HepG2 (cell line): ENCODE measurements around the gene PRSS48. TPM values are rescaled to one million over a fixed set of nuclear protein-coding genes. Genes with fewer than 3 reads are reported as not detected.

ENCODE experiments used
- ARNT ChIP-seq: fragments of 450-650 bp; IDR thresholded peaks from 2 replicates; pipeline ENCODE4 v1.6.1; 2017
- DNMT3B ChIP-seq: conservative IDR thresholded peaks from 2 replicates; pipeline ENCODE4 v1.6.1; 2016; ENCODE audit warnings: missing biosample characterization, control low read depth
- FLYWCH1 ChIP-seq: sonication (generic); formaldehyde crosslinking; IDR thresholded peaks from 2 replicates; pipeline ENCODE4 v1.8.1; 2023; ENCODE audit warnings: mild to moderate bottlenecking, missing genetic modification reagents
- MAFG ChIP-seq: sonication (generic); formaldehyde crosslinking; IDR thresholded peaks from 2 replicates; pipeline ENCODE4 v1.5.1; 2020; ENCODE audit warnings: mild to moderate bottlenecking, missing genetic modification reagents
- MED8 ChIP-seq: sonication (generic); formaldehyde crosslinking; IDR thresholded peaks from 2 replicates; pipeline ENCODE4 v1.8.1; 2023; ENCODE audit warnings: mild to moderate bottlenecking, missing genetic modification reagents; ENCODE audit not compliant: insufficient replicate concordance
- RFX3 ChIP-seq: IDR thresholded peaks from 2 replicates; pipeline ENCODE4 v1.6.1; 2016; ENCODE audit warnings: missing biosample characterization, missing genetic modification reagents
- SP2 ChIP-seq: sonication (generic); formaldehyde crosslinking; IDR thresholded peaks from 2 replicates; pipeline ENCODE4 v1.5.1; 2020; ENCODE audit warnings: mild to moderate bottlenecking, missing genetic modification reagents
- TMF1 ChIP-seq: sonication (generic); formaldehyde crosslinking; IDR thresholded peaks from 2 replicates; pipeline ENCODE4 v1.8.1; 2022; ENCODE audit warnings: low read depth, missing genetic modification reagents
- TOPORS ChIP-seq: sonication (generic); formaldehyde crosslinking; IDR thresholded peaks from 2 replicates; pipeline ENCODE4 v1.8.0; 2023; ENCODE audit warnings: mild to moderate bottlenecking, missing genetic modification reagents
- ZNF501 ChIP-seq: sonication (generic); formaldehyde crosslinking; IDR thresholded peaks from 2 replicates; pipeline ENCODE4 v1.5.1; 2020; ENCODE audit warnings: mild to moderate bottlenecking, moderate library complexity, missing genetic modification reagents
- ZNF563 ChIP-seq: sonication (generic); formaldehyde crosslinking; IDR thresholded peaks from 2 replicates; pipeline ENCODE4 v1.8.0; 2022; ENCODE audit warnings: mild to moderate bottlenecking, moderate library complexity, missing genetic modification reagents
- ZNF660 ChIP-seq: sonication (generic); formaldehyde crosslinking; IDR thresholded peaks from 2 replicates; pipeline ENCODE4 v1.5.1; 2020; ENCODE audit warnings: mild to moderate bottlenecking, low read depth, missing genetic modification reagents, borderline replicate concordance
- ZNF775 ChIP-seq: sonication (generic); formaldehyde crosslinking; IDR thresholded peaks from 2 replicates; pipeline ENCODE4 v1.4.0; 2020; ENCODE audit warnings: missing genetic modification reagents, mild to moderate bottlenecking, moderate library complexity, borderline replicate concordance
- ZNF879 ChIP-seq: sonication (generic); formaldehyde crosslinking; IDR thresholded peaks from 2 replicates; pipeline ENCODE4 v1.8.1; 2023; ENCODE audit warnings: missing genetic modification reagents
- polyA plus RNA-seq, 8 experiments: library from polyadenylated mRNA; depleted of rRNA in 3 of 8; stranded (reverse) in 7 of 8; unstranded in 1 of 8; fragments of >200 nt; fragmentation: Illumina TruSeq in 4 of 8; extraction: Trizol in 4 of 8; gene quantifications; 2 replicates each; pipeline versions ENCODE4 v1.2.1 to v1.2.3, GENCODE V29; 2011 to 2016; ENCODE audit warnings: low read depth in 4 of 8, missing spikeins in 1 of 8, mixed read lengths in 1 of 8; ENCODE audit not compliant: insufficient read depth in 1 of 8
- total RNA-seq, 5 experiments: library from RNA; depleted of rRNA; stranded (reverse); fragments of >200 nt; fragmentation: Illumina TruSeq; extraction: Trizol; gene quantifications; 2 replicates each; pipeline ENCODE4 v1.2.3, GENCODE V29; 2016; ENCODE audit warnings: low read depth in 1 of 5
- TF ChIP-seq, protein P1 (sequence below): sonication (generic); formaldehyde crosslinking; IDR thresholded peaks from 2 replicates; pipeline ENCODE4 v1.8.1; 2022; ENCODE audit warnings: low read depth, mild to moderate bottlenecking, missing genetic modification reagents
- TF ChIP-seq, protein P2 (sequence below): sonication (generic); formaldehyde crosslinking; IDR thresholded peaks from 2 replicates; pipeline ENCODE4 v1.4.0; 2020; ENCODE audit warnings: missing genetic modification reagents
- TF ChIP-seq, protein P3 (sequence below): sonication (generic); formaldehyde crosslinking; IDR thresholded peaks from 2 replicates; pipeline ENCODE4 v1.4.0; 2020; ENCODE audit warnings: missing genetic modification reagents, borderline replicate concordance
- TF ChIP-seq, protein P4 (sequence below): sonication (generic); formaldehyde crosslinking; IDR thresholded peaks from 2 replicates; pipeline ENCODE4 v1.8.0; 2022; ENCODE audit warnings: mild to moderate bottlenecking, missing genetic modification reagents, moderate library complexity
- TF ChIP-seq, protein P5 (sequence below): sonication (generic); formaldehyde crosslinking; IDR thresholded peaks from 2 replicates; pipeline ENCODE4 v1.4.0; 2020; ENCODE audit warnings: missing genetic modification reagents

The PRSS48 gene
- total and polyA plus RNA-seq, 2 of the 13 experiments (the other 11 are each of a cell fraction or from before 2014, with no cell fraction given): not detected

DNA sequence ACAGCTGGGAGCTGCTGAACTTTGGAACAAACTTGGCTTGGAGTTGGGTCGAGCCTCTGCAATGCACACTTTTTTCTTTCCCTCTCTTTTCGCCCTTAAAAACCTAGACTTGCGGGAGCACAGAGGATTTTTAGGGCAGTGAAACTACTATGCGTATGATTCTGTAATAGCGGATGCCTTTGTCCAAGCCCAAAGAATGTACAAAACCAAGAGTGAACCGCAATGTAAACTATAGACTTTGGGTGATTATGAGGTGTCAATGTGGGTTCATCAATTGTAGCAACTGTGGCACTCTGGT, 48.9 kb downstream of the PRSS48 start (continued):
- TF ChIP-seq MED8: peak; percentile 19
- TF ChIP-seq, protein P1, sequence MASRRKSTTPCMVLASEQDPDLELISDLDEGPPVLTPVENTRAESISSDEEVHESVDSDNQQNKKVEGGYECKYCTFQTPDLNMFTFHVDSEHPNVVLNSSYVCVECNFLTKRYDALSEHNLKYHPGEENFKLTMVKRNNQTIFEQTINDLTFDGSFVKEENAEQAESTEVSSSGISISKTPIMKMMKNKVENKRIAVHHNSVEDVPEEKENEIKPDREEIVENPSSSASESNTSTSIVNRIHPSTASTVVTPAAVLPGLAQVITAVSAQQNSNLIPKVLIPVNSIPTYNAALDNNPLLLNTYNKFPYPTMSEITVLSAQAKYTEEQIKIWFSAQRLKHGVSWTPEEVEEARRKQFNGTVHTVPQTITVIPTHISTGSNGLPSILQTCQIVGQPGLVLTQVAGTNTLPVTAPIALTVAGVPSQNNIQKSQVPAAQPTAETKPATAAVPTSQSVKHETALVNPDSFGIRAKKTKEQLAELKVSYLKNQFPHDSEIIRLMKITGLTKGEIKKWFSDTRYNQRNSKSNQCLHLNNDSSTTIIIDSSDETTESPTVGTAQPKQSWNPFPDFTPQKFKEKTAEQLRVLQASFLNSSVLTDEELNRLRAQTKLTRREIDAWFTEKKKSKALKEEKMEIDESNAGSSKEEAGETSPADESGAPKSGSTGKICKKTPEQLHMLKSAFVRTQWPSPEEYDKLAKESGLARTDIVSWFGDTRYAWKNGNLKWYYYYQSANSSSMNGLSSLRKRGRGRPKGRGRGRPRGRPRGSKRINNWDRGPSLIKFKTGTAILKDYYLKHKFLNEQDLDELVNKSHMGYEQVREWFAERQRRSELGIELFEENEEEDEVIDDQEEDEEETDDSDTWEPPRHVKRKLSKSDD (CRISPR knock-in tag): no peak
- TF ChIP-seq, protein P2, sequence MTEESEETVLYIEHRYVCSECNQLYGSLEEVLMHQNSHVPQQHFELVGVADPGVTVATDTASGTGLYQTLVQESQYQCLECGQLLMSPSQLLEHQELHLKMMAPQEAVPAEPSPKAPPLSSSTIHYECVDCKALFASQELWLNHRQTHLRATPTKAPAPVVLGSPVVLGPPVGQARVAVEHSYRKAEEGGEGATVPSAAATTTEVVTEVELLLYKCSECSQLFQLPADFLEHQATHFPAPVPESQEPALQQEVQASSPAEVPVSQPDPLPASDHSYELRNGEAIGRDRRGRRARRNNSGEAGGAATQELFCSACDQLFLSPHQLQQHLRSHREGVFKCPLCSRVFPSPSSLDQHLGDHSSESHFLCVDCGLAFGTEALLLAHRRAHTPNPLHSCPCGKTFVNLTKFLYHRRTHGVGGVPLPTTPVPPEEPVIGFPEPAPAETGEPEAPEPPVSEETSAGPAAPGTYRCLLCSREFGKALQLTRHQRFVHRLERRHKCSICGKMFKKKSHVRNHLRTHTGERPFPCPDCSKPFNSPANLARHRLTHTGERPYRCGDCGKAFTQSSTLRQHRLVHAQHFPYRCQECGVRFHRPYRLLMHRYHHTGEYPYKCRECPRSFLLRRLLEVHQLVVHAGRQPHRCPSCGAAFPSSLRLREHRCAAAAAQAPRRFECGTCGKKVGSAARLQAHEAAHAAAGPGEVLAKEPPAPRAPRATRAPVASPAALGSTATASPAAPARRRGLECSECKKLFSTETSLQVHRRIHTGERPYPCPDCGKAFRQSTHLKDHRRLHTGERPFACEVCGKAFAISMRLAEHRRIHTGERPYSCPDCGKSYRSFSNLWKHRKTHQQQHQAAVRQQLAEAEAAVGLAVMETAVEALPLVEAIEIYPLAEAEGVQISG (CRISPR knock-in tag): peak; percentile 48; the same call in 1 of the 2 replicates
- no peak for TF ChIP-seq SP2 (CRISPR knock-in tag)
- no peak for TF ChIP-seq ZNF660
- peak; percentile 67; the same call in 1 of the 2 replicates for TF ChIP-seq DNMT3B (CRISPR knock-in tag)
- TF ChIP-seq, protein P3, sequence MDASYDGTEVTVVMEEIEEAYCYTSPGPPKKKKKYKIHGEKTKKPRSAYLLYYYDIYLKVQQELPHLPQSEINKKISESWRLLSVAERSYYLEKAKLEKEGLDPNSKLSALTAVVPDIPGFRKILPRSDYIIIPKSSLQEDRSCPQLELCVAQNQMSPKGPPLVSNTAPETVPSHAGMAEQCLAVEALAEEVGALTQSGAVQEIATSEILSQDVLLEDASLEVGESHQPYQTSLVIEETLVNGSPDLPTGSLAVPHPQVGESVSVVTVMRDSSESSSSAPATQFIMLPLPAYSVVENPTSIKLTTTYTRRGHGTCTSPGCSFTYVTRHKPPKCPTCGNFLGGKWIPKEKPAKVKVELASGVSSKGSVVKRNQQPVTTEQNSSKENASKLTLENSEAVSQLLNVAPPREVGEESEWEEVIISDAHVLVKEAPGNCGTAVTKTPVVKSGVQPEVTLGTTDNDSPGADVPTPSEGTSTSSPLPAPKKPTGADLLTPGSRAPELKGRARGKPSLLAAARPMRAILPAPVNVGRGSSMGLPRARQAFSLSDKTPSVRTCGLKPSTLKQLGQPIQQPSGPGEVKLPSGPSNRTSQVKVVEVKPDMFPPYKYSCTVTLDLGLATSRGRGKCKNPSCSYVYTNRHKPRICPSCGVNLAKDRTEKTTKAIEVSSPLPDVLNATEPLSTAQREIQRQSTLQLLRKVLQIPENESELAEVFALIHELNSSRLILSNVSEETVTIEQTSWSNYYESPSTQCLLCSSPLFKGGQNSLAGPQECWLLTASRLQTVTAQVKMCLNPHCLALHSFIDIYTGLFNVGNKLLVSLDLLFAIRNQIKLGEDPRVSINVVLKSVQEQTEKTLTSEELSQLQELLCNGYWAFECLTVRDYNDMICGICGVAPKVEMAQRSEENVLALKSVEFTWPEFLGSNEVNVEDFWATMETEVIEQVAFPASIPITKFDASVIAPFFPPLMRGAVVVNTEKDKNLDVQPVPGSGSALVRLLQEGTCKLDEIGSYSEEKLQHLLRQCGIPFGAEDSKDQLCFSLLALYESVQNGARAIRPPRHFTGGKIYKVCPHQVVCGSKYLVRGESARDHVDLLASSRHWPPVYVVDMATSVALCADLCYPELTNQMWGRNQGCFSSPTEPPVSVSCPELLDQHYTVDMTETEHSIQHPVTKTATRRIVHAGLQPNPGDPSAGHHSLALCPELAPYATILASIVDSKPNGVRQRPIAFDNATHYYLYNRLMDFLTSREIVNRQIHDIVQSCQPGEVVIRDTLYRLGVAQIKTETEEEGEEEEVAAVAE (CRISPR knock-in tag): 0 out of 2 replicates have a peak, but pooled peaks have one; percentile 5
- TF ChIP-seq ZNF879 (CRISPR knock-in tag): no peak
- TF ChIP-seq, protein P4, sequence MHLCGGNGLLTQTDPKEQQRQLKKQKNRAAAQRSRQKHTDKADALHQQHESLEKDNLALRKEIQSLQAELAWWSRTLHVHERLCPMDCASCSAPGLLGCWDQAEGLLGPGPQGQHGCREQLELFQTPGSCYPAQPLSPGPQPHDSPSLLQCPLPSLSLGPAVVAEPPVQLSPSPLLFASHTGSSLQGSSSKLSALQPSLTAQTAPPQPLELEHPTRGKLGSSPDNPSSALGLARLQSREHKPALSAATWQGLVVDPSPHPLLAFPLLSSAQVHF (CRISPR knock-in tag): no peak
- no peak for TF ChIP-seq TMF1 (CRISPR knock-in tag)
- TF ChIP-seq ZNF501 (CRISPR knock-in tag): peak; percentile 76; the same call in 1 of the 2 replicates
- no peak for TF ChIP-seq TOPORS
- TF ChIP-seq, protein P5, sequence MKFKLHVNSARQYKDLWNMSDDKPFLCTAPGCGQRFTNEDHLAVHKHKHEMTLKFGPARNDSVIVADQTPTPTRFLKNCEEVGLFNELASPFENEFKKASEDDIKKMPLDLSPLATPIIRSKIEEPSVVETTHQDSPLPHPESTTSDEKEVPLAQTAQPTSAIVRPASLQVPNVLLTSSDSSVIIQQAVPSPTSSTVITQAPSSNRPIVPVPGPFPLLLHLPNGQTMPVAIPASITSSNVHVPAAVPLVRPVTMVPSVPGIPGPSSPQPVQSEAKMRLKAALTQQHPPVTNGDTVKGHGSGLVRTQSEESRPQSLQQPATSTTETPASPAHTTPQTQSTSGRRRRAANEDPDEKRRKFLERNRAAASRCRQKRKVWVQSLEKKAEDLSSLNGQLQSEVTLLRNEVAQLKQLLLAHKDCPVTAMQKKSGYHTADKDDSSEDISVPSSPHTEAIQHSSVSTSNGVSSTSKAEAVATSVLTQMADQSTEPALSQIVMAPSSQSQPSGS (CRISPR knock-in tag): no peak
- TF ChIP-seq FLYWCH1 (CRISPR knock-in tag): no peak
- no peak for TF ChIP-seq ARNT
- TF ChIP-seq MAFG: no peak
- TF ChIP-seq ZNF775 (CRISPR knock-in tag): 0 out of 2 replicates have a peak, but pooled peaks have one; percentile 27
- TF ChIP-seq RFX3 (CRISPR knock-in tag): no peak
- no peak for TF ChIP-seq ZNF563
